ENCODE results near the gene TP53INP2.
A peak's percentile ranks its signal among the peaks of the same experiment; 100 is the strongest.
"Not testable (repeated sequence)": the region's sequence is repeated elsewhere in the genome, so short reads cannot be mapped to it uniquely, and the experiment has no call there.

Gene TP53INP2

DNA sequence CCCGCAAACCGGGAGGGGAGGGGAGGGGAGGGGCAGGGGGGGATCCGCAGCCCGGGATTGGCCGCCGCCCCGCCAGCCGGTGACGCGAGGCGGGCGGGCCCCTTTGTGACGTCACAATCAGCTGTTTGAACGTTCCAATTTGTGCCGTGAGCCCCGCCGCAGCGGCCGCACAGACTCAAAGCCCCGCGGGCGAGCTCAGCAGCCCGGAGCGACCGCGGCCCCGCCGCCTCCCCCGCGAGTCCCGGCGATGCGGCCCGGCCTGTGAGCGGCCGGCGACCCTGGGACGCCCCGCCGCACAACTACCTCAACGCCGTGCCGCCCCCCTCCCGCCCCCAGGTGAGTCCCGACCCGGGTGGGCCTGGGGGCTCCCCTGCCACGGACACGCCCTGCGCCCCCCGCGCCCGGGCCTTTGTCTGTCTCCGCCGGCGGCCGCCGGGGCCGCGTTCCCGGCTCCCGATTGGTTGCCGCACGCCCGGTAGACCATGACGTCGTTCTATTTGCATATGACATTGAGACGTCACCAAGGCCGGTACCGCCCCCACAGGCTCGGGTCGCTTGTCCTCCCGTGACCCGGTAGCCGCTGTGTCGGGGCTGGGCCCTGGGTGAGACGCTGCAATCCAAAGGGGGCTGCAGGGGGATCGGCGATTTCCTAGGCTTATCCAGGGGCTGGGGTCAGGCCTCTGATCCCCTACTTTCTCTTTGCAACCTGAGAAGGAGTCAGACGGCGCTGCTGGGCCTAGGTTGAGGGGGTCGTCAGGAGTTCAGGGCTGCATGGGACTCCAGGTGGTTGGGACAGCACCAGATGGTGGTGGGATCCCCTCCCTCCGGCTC is at the start of gene TP53INP2:
Gene TP53INP2, plus strand, starts transcription at position 168 of the 831 bp plus-strand sequence. CDS start 4,396 bp downstream, outside the sequence.
- DNase-seq, result peak; percentile 83 to 86

GRCh38 chr20:34658654-34659053 is 45.5 kb upstream of the TP53INP2 start:
- not testable (repeated sequence) for DNase-seq

- peak; percentile 22 to 27 for DNase-seq
Observed at GRCh38 chr20:34661811-34662210, 42.3 kb upstream of the TP53INP2 start.

GRCh38 chr20:34663213-34663943 is 40.8 kb upstream of the TP53INP2 start:
- DNase-seq, result no peak

GRCh38 chr20:34664751-34665150 is 39.4 kb upstream of the TP53INP2 start:
- not testable (repeated sequence) for DNase-seq

DNA sequence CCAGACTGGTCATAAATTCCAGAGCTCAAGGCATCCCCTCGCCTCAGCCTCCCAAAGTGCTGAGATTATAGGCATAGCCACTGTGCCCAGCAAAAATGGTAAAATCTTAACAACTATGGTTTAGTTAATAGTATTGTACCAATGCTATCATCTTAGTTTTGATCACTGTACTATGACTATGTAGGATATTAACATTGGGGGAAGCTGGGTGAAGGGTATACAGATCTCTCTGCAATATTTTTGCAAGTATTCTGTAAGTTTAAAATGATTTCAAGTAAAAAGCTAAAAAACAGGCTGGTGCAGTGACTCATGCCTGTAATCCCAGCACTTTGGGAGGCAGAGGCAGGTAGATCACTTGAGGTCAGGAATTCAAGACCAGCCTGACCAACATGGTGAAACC is 35.0 kb upstream of the TP53INP2 start:
- no peak for DNase-seq

GRCh38 chr20:34673412-34673811 is 30.7 kb upstream of the TP53INP2 start:
- no peak for DNase-seq

DNA sequence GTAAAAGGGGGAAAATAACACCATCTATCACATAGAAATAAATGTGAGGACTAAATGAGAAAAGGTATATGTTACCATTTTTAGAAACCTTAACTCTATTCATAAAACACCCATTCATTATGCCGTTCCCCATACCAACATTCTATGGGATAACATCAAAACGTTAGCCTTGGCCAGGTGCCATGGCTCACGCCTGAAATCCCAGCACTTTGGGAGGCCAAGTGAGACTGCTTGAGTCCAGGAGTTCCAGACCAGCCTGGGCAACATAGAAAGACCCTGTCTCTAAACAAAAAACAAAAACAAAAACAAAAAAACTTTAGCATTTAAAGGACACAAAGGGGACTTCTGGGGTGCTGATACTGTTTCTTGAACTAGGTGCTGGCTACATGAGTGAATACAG is 28.6 kb upstream of the TP53INP2 start:
- DNase-seq, result no peak

DNA sequence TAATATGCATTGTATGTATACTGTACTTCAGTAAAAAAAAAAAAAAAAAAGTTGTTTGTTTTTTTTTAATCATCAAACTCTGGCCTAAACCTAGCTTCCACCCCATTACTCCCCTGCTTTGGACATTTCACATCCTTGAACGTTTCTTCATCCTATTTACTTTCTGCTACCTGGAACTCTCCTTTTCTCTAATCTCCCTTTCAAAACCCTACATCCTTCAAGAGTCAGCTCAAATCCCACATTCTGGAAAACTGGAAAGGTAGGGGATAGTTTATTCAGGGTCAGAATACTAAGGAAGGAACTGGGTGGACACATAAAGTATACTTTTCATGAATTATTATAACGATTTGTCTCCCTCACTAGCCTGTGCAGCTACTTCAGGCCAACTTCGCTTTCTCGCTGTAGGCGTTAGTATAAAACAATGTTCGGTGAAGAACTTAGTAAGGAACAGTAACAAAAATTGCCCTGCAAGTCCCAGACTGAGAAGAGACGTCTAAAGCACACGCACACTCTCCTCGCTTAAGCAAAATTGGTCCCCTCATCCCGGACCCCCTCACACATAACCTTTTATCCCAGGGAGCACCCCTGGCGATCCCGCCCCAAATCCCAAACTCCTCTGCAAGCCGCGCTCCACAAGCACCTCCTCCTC is 28.0 kb upstream of the TP53INP2 start:
- no peak for DNase-seq

DNA sequence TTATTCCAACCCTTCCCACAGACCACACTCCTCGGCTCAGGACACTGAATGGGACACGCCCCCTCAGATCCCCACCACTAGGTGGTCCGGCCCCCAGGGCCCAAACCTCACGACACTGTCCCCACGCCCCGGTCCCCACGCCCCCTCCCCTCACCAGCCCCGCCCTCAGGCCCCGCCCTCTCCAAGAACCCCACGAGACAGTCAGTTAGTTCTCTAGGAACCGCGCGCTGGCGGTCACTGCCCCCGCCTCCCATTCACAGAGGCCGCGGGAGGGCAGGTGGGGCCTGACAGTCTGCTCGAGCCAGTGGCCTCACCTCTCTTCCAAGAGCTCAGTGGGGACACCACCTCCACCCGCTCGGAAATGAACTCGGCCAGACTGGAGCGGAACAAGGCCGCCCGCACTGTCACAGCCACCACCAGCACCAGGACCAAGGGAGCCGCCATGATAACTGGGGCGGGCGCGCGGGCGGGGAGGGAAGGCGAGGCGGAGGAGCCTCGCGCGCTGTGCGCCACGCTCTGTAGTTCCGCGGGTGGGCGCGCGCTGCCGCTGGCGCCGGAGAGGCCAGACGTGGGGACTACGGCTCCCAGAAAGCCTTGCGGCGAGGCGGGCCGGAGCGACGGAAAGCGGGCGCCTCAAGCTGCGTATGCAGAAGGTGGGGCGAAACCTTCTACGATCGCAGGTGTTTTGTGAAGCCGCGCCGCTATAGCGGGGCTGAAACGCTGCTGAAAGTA is 27.3 kb upstream of the TP53INP2 start, which contains the start of gene PIGU:
Gene PIGU, minus strand, starts transcription at position 451 of the 732 bp plus-strand sequence. Its CDS starts 7 bp downstream, at position 444.
- DNase-seq, result peak; percentile 95 to 97

DNA sequence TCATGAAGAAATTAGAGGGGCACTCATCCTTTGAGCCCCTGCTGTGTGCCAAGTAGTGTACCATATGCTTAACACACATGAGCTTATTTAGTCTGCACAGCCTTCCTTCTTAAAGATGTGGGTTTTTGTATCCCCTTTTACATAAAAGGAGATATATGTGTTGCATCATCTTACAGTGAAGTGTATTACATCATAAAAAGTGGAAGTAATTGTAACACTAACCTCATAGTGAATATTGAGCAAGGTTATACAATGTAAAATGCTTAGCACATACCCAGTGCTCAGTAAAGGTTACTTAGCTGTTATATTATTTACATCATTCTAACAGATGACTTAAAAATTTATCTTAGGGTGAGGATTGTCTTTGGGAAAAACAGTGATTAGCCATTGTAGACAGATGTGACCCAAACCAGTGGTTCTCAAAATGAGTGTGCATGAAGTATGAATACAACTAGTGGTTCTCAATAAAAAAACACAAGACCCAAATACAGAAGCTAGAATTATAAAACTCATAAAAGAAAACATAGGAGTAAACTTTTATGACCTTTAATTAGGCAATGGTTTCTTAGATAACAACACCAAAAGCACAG is 23.5 kb upstream of the TP53INP2 start:
- DNase-seq, result no peak

DNA sequence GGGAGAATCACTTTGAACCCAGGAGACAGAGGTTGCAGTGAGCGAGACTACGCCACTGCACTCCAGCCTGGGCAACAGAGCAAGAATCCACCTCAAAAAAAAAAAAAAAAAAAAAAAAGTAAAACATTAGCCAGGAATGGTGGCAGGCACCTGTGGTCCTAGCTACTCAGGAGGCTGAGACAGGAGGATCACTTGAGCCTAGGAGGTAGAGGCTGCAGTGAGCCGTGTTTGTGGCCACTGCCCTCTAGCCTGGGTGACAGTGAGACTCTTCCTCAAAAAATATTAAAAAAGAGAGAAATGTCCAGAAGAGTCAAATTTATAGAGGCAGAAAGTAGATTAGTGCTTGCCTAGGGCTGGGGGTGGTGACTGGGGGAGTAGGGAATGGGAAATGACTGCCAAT is 20.5 kb upstream of the TP53INP2 start:
- no peak for DNase-seq

- DNase-seq, result no peak
Observed at GRCh38 chr20:34689486-34689885, 14.7 kb upstream of the TP53INP2 start.

- DNase-seq, result no peak
Observed at GRCh38 chr20:34691838-34692237, 12.3 kb upstream of the TP53INP2 start.

GRCh38 chr20:34693414-34693813 is 10.7 kb upstream of the TP53INP2 start:
- no peak for DNase-seq

GRCh38 chr20:34701405-34702085 is 2.6 kb upstream of the TP53INP2 start:
- no peak for DNase-seq

DNA sequence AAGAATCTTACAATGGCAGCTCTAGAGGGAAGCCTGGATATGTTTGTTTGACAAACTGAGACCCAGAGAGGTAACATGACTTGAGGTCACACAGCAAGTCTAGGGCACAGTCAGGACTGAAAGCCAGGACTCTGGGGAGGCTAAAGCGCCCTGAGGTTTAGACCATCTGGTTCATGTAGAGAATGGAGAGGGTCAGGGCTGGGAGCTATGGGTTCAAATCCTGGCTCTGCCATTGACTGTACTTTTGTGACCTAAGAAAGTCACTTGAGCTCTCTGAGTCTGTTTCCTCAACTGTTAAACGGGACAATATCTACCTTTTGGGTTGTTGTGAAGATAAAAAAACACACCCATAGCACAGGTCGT is 1.1 kb upstream of the TP53INP2 start:
- DNase-seq, result no peak

DNA sequence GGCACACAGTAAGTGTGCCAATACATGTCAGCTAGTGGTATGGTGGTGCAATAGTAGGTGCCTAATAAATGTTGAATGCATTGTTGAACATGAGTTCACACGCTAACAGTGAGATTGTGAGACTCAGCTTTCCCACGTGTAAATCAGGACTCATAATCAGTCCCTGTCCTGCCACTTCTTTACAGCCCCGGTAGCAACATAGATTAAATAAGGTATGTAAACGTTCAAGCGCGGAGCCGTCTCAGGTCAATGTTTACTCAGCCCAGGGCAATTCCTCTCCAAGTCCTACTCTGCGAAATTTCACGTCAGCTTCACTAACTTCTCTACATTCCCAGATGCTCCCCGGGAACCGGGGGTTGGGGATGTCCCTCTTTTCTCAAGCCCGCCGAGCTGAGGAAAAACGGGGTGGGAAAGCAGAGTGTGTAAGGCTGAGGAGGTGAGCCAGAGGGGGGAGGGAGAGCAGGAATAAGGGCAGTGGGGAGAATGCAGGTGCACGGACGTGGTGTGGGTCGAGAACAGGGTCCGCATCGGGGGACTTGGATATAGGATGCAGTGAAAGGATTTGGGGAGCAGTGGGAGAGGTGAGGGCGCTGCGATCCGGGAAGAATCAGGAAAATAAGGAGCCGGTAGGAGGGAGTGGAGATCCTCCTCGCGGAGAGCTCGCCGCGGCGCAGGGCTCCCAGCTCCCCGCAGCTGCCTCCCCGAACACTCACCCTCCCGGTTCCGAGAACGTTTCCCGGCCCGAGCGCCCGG is 544 bp upstream of the TP53INP2 start:
- peak; percentile 47 to 51 for DNase-seq

- DNase-seq, result peak in 1 of 2 experiments; percentile 24
Observed at GRCh38 chr20:34705008-34705396, 858 bp downstream of the TP53INP2 start.

DNA sequence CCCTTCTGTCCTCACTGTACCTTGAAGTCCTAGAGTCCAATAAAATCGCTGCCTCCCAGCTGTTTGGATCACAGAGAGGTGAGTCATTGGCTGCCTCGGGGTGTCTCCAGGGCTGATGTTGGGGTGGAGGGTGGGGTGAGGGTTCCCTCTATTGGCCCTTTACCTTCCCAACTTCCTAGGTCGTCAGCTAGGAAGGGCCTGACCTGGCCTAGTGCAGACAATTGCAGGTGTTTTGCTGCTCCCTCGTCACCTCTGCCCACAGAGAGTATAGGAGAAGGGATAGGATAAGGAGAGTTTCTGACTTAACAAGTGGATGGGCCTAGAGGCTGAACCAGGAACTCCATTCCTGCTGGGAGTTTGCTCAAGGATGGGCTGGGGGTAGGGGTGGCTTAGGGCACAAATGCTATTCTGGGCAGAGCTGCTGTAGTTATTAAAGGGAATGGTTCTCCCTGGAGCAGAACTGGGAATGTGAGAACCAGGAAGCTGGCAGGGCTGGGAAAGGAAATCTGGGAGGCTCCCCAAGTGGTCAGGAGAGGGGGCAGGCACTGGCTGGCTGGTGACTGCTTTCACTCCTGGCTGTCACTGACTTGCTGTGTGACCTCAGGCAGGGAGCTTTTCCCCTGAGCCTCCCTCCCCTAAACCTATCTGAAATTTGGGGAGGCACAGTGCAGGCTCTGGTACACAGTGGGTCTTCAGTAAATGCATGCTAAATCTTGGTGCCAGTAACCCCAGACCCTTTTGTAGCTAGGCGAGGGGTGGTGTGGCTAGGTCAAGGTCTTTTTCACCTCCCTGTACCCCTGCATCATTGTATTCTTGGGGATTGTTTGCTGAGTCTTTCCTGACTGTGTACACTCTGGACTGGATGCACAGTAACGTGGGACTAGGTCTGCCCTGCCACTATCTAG is 1.5 kb downstream of the TP53INP2 start:
- peak in 1 of 2 experiments; percentile 35 for DNase-seq

All from activated T-cell treated with anti-CD3 and anti-CD28 coated beads, Interleukin-2, amount 50 U/mL, for 48 hours (primary cell).